ENCODE data around the gene RNF145.

- no peak for TF ChIP-seq POLR2A (IDR thresholded peaks at IDR 0.05)
- TF ChIP-seq CTCF (IDR thresholded peaks at IDR 0.05), result no peak
These were observed 38.1 kb downstream of the RNF145 start for GRCh38 chr5:159171274-159171673.

Data from uterus (tissue), 2 donors.